ENCODE measurements around the gene CXorf49B.

The CXorf49B gene

GRCh38 chrX:71809886-71810285 is 46.7 kb downstream of the CXorf49B start:
- no peak overlapping the region for H3K27ac ChIP-seq
- no peak for TF ChIP-seq CTCF (conservative IDR thresholded peaks at IDR 0.05)
- TF ChIP-seq ZFX (IDR thresholded peaks at IDR 0.05) = no peak

- TF ChIP-seq ZFX (IDR thresholded peaks at IDR 0.05) (no peak), CTCF (conservative IDR thresholded peaks at IDR 0.05) (no peak)
- no peak overlapping the region for H3K27ac ChIP-seq
These were observed 51.2 kb downstream of the CXorf49B start for GRCh38 chrX:71814123-71814912.

- H3K27ac ChIP-seq = no peak overlapping the region
- TF ChIP-seq ZFX (IDR thresholded peaks at IDR 0.05) = no peak
- no peak for TF ChIP-seq CTCF (conservative IDR thresholded peaks at IDR 0.05)
These were observed 52.2 kb downstream of the CXorf49B start for GRCh38 chrX:71815121-71815905.

- no peak for TF ChIP-seq ZFX (IDR thresholded peaks at IDR 0.05)
- TF ChIP-seq CTCF (conservative IDR thresholded peaks at IDR 0.05) = no peak
- H3K27ac ChIP-seq = no peak overlapping the region
These were observed 52.7 kb downstream of the CXorf49B start for GRCh38 chrX:71815906-71816156.
